ENCODE results near the gene SLC16A11. TPM values are rescaled to one million over a fixed set of nuclear protein-coding genes. Genes with fewer than 3 reads are reported as not detected.

SLC16A11 gene
- total and polyA plus RNA-seq, 9 of the 15 experiments (the other 6 are each of a cell fraction or from before 2014, with no cell fraction given): not detected

- TF ChIP-seq NKRF (IDR thresholded peaks at IDR 0.05; ENCODE audit: borderline replicate concordance): no peak
- no peak for TF ChIP-seq NR3C1 (CRISPR knock-in tag; IDR thresholded peaks at IDR 0.05)
- no peak for TF ChIP-seq BDP1 (IDR thresholded peaks at IDR 0.05; ENCODE audit: insufficient read depth, insufficient read length)
- TF ChIP-seq ZNF592 (IDR thresholded peaks at IDR 0.05): no peak
- TF ChIP-seq HCFC1 (IDR thresholded peaks at IDR 0.05; ENCODE audit: low read depth, low read length): no peak
- no peak for TF ChIP-seq ZNF12 (CRISPR knock-in tag; IDR thresholded peaks at IDR 0.05)
- TF ChIP-seq PHB (CRISPR knock-in tag; IDR thresholded peaks at IDR 0.05): no peak
- no peak for TF ChIP-seq BCOR (IDR thresholded peaks at IDR 0.05)
- TF ChIP-seq BRF2 (IDR thresholded peaks at IDR 0.05; ENCODE audit: borderline replicate concordance, insufficient read depth, insufficient read length): no peak
- no peak for TF ChIP-seq ZHX1 (conservative IDR thresholded peaks at IDR 0.05; ENCODE audit: low read length)
- no peak for TF ChIP-seq ZNF174 (CRISPR knock-in tag; IDR thresholded peaks at IDR 0.05)
- no peak for TF ChIP-seq MTA2 (IDR thresholded peaks at IDR 0.05; ENCODE audit: low read depth)
- TF ChIP-seq ETS1 (conservative IDR thresholded peaks at IDR 0.05; ENCODE audit: control insufficient read depth, low read depth, low read length): no peak
- TF ChIP-seq ZNF217 (CRISPR knock-in tag; IDR thresholded peaks at IDR 0.05): no peak
- peak; percentile 45; the same call in 1 of the 2 replicates for TF ChIP-seq CBFA2T3 (IDR thresholded peaks at IDR 0.05)
- TF ChIP-seq ZNF586 (CRISPR knock-in tag; conservative IDR thresholded peaks at IDR 0.05): no peak
- no peak for TF ChIP-seq MTA3 (IDR thresholded peaks at IDR 0.05; ENCODE audit: borderline replicate concordance)
Measured at GRCh38 chr17:7014995-7015958, 28.6 kb downstream of the SLC16A11 start (continued).
